ENCODE data around the gene NHERF2.

DNA sequence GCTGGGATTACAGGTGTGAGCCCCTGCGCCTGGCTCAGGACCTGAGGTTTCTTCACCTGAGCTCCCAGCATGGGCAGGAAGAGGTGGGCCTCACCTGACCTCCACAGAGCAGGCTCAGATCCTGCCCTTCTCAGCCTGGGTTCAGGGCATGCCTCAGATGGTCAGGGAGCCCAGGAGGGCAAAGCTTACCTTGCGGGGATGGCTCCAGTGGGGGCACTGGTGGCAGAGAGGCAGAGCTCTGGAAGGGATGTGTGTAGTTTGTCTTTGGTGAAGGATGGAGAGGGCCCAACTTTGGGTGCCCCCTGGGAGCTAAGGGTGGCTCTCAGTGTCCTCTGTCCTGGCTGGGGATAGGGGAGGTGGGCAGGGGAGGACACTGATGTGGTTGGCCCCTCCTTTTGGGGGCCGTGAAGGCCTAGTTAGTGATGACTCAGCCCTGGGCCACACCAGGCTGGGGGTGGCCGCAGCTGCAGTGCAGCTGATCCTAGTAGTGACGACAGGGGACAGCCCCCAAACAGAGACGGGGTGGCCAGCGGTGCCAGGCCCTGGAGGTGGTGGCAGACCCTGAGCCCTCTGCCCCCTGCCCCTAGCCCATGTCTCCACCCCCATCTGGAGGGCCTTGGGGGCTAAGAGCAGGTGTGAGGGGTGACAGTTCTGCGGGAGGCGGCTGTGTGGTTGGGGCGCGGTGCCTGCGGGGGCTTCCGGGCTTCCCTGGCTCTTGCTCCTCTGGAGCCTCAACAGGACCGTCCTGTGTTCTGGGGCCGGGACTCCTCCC is 5.8 kb downstream of the NHERF2 start:
- TF ChIP-seq, protein P1, sequence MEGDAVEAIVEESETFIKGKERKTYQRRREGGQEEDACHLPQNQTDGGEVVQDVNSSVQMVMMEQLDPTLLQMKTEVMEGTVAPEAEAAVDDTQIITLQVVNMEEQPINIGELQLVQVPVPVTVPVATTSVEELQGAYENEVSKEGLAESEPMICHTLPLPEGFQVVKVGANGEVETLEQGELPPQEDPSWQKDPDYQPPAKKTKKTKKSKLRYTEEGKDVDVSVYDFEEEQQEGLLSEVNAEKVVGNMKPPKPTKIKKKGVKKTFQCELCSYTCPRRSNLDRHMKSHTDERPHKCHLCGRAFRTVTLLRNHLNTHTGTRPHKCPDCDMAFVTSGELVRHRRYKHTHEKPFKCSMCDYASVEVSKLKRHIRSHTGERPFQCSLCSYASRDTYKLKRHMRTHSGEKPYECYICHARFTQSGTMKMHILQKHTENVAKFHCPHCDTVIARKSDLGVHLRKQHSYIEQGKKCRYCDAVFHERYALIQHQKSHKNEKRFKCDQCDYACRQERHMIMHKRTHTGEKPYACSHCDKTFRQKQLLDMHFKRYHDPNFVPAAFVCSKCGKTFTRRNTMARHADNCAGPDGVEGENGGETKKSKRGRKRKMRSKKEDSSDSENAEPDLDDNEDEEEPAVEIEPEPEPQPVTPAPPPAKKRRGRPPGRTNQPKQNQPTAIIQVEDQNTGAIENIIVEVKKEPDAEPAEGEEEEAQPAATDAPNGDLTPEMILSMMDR (conservative IDR thresholded peaks at IDR 0.05; ENCODE audit: low read length) = no peak
- TF ChIP-seq EZH2phosphoT487 (IDR thresholded peaks at IDR 0.05; ENCODE audit: borderline replicate concordance) = no peak

Data from Loucy (cell line).